Activated gamma-delta T cell treated with anti-CD3 and anti-CD28 coated beads, Interleukin-2, amount 50 U/mL, for 16 hours (primary cell): ENCODE measurements around the gene SLC9C2.

Experiments used
- DNase-seq: peaks from one replicate; pipeline ENCODE4 v3.0.0-alpha.2; 2020; ENCODE audit warnings: low read depth

SLC9C2 gene

DNA sequence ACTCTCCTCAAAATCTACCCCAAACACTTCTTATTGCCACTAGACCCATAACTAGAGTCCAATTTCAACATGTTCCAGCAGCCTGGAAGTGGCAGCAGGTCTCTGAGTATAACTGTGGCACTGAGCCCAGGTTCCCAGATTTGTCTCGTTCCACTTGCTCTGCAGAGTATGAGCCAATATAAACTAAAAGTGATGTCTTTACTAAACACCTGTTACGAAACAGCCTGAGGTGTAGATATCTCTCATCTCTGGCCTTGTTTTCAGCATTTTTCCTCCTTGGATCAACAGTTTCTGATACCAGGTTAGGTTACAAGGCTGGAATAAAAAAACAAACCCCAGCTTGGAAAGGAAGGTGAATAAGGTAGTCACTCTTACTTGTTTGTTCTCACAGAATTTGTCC is 150.9 kb downstream of the SLC9C2 start:
- DNase-seq = no peak
